HG03066 (cell line): ENCODE measurements around the gene CWF19L2.

Experiments used
- ATAC-seq: cut with Tn5 transposase; IDR thresholded peaks from one replicate; pipeline ENCODE4 v1.9.1; 2021; ENCODE audit warnings: low read depth; ENCODE audit not compliant: unreplicated experiment

The CWF19L2 gene

DNA sequence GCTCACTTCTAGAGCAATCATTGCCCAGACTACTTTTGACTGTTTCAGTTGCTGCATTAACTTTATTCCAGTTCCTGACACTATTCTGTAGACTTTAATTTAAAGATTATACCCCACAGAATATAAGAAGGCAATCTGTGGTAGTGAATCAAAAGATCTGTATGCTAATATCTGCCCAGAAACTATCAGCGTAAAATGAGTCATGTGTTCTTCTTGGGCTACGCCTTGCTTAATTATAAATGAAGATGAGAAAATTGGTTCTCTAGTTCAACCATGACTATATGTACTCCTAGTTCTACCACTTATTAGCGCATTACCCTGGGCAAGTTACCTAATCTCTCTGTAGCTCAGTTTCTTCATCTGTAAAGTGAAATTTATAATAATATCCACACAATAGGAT is 128.5 kb downstream of the CWF19L2 start:
- no peak for ATAC-seq

DNA sequence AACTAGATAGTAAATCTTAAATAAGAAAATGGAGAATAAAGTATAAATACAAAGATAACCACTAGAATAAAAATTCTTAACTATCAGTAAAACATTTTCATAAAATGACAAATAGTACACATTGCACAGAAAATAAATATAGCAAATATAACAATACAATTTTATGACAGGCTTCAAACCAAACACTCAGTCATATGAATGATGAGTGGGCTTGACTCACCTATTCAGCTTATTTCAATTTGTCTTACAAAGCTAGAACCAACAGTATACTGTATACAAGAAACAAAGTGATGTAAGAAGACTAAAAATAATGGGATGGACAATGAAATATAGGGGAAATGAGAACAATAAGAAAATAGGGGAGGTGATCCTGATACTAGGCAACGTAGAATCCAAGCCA is 141.2 kb downstream of the CWF19L2 start:
- no peak for ATAC-seq

DNA sequence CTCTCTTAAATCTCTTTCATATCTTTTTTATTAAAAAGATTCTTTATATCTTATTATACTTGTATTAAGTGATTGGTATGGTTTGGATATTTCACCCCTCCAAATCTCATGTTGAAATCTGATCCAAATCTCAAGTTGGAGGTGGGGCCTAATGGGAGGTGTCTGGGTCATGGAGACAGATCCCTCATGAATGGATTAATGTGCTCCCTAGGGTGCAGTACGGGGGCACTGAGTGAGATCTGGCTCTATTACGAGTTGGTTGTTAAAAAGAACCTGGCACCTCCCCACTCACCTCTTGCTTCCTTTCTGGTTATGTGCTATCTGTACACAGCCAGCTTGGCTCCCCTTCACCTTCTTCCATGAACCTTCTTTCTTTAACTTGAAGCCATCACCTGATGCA is 149.6 kb downstream of the CWF19L2 start:
- ATAC-seq = no peak

- no peak for ATAC-seq
These were observed 155.7 kb downstream of the CWF19L2 start for GRCh38 chr11:107301878-107302277.

DNA sequence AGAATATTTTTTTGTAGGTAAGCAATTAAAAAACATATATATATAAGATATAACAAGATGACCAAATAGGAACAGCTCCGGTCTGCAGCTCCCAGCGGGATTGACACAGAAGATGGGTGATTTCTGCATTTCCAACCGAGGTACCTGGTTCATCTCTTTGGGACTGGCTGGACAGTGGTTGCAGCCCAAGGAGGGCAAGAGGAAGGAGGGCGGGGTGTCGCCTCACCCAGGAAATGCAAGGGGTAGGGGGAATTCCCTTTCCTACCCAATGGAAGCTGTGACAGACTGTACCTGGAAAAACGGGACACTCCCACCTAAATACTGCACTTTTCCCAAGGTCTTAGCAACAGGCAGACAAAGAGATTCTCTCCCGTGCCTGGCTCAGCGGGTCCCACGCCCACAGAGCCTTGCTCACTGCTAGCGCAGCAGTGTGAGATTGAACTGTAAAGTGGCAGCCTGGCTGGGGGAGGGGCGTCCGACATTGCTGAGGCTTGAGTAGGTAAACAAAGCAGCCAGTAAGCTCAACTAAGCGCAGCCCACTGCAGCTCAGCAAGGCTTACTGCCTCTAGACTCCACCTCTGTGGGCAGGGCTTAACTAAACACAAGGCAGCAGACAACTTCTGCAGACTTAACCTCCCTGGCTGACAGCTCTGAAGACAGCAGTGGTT is 163.8 kb downstream of the CWF19L2 start:
- ATAC-seq = no peak

- no peak for ATAC-seq
These were observed 175.4 kb downstream of the CWF19L2 start for GRCh38 chr11:107282195-107282594.
